Measurements from ENCODE around the gene MRPL41.
"Not testable (repeated sequence)": the region's sequence is repeated elsewhere in the genome, so short reads cannot be mapped to it uniquely, and the experiment has no call there.

Gene MRPL41

DNA sequence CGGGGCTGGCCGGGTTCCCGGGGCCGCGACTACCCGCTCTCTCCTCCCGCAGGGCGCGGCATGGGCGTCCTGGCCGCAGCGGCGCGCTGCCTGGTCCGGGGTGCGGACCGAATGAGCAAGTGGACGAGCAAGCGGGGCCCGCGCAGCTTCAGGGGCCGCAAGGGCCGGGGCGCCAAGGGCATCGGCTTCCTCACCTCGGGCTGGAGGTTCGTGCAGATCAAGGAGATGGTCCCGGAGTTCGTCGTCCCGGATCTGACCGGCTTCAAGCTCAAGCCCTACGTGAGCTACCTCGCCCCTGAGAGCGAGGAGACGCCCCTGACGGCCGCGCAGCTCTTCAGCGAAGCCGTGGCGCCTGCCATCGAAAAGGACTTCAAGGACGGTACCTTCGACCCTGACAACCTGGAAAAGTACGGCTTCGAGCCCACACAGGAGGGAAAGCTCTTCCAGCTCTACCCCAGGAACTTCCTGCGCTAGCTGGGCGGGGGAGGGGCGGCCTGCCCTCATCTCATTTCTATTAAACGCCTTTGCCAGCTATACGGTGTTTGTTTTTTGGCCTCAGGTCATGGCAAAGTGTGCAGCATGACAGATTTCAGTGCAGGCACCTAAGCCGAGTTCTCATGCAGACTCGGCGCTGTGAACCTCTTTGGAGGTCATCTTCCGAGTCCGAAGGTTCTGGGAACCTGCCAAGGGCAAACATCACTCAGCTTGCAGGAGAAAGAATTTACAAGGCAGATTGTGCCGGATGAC, 516 bp downstream of the MRPL41 start:
- DNase-seq (ENCODE audit: low read depth in 2 of 2): peak in 1 of 2 donors; percentile 16

GRCh38 chr9:137553654-137554053, 2.0 kb downstream of the MRPL41 start:
- not testable (repeated sequence) for DNase-seq (ENCODE audit: low read depth in 2 of 2)

- no peak for DNase-seq (ENCODE audit: low read depth in 2 of 2)
Observed at GRCh38 chr9:137554349-137554748, 2.7 kb downstream of the MRPL41 start.

GRCh38 chr9:137555179-137555578, 3.5 kb downstream of the MRPL41 start:
- no peak for DNase-seq (ENCODE audit: low read depth in 2 of 2)

GRCh38 chr9:137556069-137556838, 4.6 kb downstream of the MRPL41 start:
- no peak for DNase-seq (ENCODE audit: low read depth in 2 of 2)

DNA sequence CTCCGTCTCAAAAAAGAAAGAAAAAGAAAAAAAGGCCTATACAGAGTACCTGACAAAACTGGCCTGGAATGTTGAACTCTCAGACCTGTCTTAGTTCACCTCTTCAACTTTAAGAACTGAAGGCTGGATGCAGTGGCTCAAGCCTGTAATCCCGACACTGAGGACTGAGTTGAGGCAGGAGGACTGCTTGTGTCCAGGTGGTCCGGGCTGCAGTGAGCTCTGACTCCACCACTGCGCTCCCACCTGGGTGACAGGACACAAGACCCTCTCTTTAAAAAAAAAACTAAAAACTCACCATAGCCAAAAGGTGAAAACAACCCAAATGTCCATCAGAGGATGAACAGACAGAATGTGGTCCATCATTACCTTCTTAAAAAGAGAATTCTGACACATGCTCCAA, 6.4 kb downstream of the MRPL41 start:
- no peak for DNase-seq (ENCODE audit: low read depth in 2 of 2)

DNA sequence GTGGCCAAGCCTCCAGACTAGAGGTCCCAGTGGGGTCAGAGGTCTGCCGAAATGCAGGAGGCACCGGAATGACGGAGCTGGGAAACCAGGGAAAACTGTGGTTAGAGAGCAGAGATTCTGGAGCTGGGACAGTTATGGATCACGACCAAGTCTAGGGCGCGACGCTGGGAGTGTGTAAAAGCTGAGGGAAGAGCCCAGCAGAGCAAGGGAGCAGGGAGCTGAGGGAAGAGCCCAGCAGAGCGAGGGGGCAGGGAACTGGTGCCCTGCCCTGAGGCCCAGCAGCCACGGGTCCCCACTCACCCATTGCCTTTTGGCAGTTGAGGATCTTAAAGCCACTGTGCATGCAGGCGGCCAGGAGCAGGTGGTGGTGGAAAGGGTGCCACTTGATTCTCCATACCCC, 12.5 kb downstream of the MRPL41 start:
- no peak for DNase-seq (ENCODE audit: low read depth in 2 of 2)

DNA sequence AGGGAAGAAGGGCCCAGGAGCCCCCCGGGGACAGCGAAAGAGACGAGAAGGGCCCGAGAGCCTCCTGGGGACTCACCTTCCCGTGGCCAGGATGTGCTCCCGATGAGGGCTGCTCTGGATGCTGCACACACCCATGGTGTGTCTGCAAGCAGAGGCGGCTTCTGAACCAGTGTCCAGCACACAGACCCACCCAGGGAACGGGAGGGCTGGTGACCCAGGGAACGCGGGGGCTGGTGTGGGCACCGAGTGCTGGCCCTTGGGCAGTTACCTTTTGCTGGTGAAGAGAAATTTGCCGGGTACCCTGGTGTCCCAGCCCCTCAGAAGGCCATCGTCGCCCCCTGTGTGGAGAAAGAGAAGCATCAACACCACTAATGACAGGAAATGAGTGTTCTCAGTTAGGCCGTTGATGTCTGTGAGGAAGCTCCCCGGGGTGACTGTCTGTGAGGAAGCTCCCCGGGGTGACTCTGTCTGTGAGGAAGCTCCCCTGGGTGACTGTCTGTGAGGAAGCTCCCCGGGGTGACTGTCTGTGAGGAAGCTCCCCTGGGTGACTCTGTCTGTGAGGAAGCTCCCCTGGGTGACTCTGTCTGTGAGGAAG, 13.2 kb downstream of the MRPL41 start:
- DNase-seq (ENCODE audit: low read depth in 2 of 2): no peak

DNA sequence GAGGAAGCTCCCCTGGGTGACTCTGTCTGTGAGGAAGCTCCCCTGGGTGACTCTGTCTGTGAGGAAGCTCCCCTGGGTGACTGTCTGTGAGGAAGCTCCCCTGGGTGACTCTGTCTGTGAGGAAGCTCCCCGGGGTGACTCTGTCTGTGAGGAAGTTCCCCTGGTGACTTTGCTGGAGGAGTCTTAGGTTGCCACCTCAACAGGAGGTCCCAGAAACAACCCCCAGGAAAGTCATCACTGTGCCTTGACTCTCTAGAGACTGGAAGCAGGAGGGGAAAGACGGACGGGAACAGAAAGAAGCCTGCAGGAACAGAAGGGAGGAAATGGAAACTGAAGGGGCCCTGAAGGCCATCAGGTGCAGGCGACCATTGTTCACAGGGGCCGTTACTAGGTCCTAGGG, 16.8 kb downstream of the MRPL41 start:
- not testable (repeated sequence) for DNase-seq (ENCODE audit: low read depth in 2 of 2)

DNA sequence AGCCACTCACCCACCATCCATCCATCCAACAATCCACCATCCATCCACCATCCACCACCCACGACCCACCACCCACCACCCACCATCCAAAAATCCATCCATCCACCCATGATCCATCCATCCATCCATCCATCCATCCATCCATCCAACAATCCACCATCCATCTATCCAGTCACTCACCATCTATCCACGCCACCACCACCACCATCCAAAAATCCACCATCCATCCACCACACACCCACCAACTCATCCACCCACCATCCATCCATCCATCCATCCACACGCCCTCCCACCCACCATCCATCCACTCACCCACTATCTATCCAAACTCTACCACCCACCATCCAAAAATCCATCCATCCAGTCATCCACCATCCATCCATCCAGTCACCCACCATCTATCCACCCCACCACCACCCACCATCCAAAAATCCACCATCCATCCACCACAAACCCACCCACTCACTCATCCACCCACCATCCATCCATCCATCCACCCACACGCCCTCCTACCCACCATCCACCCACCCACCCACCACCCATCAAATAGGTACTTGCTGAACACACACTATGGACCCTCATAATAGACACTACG, 18.0 kb downstream of the MRPL41 start:
- DNase-seq (ENCODE audit: low read depth in 2 of 2): no peak

DNA sequence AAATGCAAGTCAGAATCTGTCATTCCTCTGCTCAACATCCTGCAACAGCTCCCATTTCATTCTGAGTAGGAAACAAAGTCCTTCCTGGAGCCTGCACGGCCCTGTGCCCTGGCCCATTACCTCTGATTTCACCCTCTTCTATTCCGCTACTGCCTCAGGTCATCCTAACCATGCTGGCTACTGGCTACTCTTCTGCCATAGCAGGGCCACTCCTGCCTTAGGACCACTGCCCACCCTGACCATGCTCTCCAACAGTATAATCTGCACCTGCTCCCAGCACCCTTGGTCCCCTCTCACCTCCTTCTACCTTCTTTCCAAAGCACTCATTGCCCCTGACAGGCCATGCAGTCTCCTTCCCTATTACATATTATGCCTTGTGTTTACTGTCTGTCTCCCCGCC, 18.9 kb downstream of the MRPL41 start:
- DNase-seq (ENCODE audit: low read depth in 2 of 2): no peak

DNA sequence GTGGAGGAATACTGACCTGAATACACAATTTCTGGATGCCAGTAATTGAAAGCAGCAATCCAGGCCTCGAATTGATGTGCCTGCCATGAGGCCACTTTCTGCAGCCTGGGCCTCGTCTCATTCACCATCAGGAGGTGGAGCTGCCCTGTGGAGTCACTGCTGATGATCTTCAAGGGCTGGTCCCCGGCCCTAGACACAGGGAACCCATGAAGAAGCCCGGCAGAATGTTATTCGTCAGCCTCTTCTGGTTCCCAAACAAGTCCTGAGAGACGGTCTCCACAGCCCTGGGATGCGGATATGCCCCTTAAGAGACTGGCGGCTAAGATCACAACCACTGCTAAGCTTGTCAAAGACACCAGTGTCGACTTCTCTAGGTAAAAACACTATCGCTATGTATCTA, 22.5 kb downstream of the MRPL41 start:
- no peak for DNase-seq (ENCODE audit: low read depth in 2 of 2)

- no peak for DNase-seq (ENCODE audit: low read depth in 2 of 2)
Observed at GRCh38 chr9:137575364-137575715, 23.7 kb downstream of the MRPL41 start.

DNA sequence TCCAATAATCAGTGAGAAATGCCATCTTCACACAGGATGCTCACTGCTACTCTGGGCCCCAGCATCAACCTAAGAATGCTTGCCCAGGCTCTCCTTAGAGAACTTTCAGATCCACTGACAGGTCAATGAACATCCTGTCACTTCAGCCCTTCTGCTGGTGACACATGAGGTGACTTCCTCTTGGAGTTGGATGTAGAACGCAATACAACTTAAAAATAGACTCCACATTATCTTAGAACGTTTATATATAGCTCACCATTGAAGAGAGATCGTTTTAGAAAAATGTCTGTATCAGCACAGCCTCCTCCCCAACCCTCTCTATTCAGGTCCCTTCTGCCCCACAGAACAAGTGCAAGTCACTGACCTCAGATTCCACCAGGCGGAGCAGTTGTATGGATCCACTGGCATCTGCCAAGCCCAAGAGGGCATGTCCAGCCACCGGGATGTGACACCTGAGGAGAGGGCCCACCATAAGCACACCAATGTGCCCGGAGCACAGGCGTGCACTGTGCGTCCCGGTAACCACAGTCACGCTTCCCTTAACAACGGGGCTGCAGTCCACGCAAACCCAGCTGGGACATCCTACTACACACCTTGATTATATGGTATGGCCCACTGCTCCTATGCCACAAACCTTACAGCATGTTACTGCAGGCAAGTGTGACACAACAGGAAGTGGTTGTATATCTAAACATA, 24.2 kb downstream of the MRPL41 start:
- no peak for DNase-seq (ENCODE audit: low read depth in 2 of 2)

- peak; percentile 89 to 98 for DNase-seq (ENCODE audit: low read depth in 2 of 2)
Observed at GRCh38 chr9:137578518-137579258, 27.0 kb downstream of the MRPL41 start, which contains the start of gene DPH7. Gene DPH7, minus strand, starts transcription at chr9:137578925. Its CDS starts 148 bp downstream, at chr9:137578777.

GRCh38 chr9:137579259-137579604, 27.6 kb downstream of the MRPL41 start:
- no peak for DNase-seq (ENCODE audit: low read depth in 2 of 2)

DNA sequence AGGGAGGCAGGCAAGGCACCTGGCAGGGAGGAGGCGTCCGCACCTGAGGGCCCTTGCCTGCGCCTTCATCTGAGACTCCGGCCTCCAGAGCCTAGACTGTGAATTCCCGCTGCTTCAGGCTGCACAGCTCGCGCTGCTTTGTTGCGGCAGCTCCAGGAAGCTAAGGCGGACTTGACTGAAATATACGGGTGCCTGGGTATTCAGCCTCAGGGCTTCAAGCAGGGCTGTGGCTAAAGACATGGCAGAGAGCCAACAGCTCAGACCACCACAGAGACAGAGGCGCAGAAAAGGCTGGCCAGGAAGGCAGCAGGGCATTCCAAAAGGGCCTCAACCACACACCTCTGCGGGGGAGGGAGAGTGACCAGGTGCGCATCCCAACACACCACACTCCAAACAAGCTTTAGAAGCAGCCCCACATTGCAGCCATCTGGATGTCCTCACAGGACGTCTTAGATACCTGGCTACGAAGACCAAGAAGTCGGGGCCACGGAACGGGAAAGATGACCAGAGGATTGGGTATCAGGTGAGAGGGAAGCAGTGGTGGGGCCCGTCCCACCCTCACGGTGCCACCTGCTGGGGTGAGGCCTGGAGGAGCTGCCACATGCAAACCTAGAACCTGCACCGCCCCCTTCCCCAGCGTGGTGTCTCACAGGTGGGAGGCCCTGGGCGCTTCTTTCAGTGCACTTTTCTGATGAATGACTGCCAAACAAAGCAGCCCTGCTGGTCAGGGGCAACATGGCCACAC, 28.7 kb downstream of the MRPL41 start:
- no peak for DNase-seq (ENCODE audit: low read depth in 2 of 2)

DNA sequence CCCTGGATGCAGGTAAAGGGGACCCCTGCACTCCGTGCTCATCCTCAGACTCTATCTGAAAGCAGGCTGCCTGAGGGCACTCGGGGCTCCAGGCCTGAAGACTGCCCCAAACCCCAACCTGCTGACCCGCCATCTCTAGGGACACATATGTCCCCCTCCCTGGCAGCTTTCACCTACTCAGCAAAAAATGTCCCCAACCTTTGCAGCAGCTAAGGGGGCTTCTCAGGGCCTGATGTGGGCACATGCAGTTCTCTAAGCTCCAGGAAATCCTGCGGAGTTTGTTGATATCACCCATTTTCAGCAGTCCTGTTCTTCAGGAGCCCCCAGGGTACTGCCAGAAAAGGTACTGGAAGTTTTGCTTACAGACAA, 29.3 kb downstream of the MRPL41 start:
- DNase-seq (ENCODE audit: low read depth in 2 of 2): no peak

- DNase-seq (ENCODE audit: low read depth in 2 of 2): no peak
Observed at GRCh38 chr9:137581361-137582285, 29.9 kb downstream of the MRPL41 start.
